Lower lobe of right lung (tissue), 2 donors: Measurements from ENCODE around the gene OCA2. TPM values are rescaled to one million over a fixed set of nuclear protein-coding genes. Genes with fewer than 3 reads are reported as not detected.

Experiments used
- ATAC-seq, 2 donors: fragments of 200-7000 bp; cut with Tn5 transposase; one replicate each; pipeline ENCODE4 v1.9.1; 2020 to 2022; ENCODE audit warnings: mild to moderate bottlenecking in 2 of 2, moderate library complexity in 2 of 2
- DNase-seq: peaks from one replicate; pipeline ENCODE4 v3.0.0-alpha.2; 2020
- H3K27ac ChIP-seq: fragments of 200-600 bp; one replicate; pipeline ENCODE4 v1.8.0; 2022
- H3K27me3 ChIP-seq: fragments of 200-600 bp; one replicate; pipeline ENCODE4 v1.8.0; 2022; ENCODE audit warnings: low read depth
- H3K36me3 ChIP-seq: fragments of 200-600 bp; one replicate; pipeline ENCODE4 v1.8.0; 2022; ENCODE audit warnings: mild to moderate bottlenecking
- H3K4me1 ChIP-seq: fragments of 200-600 bp; one replicate; pipeline ENCODE4 v1.8.0; 2022
- H3K4me3 ChIP-seq: fragments of 200-600 bp; one replicate; pipeline ENCODE4 v1.8.0; 2022; ENCODE audit warnings: mild to moderate bottlenecking
- H3K9me3 ChIP-seq: fragments of 200-600 bp; one replicate; pipeline ENCODE4 v1.8.0; 2022
- CTCF ChIP-seq: fragments of 200-600 bp; IDR thresholded peaks from one replicate; pipeline ENCODE4 v1.8.0; 2022; ENCODE audit warnings: antibody characterized with exemption, mild to moderate bottlenecking
- intact Hi-C: fragments of 100-400 bp; cut with DNase I; formaldehyde crosslinking; loops from one replicate; pipeline ENCODE4 v1.11.0; 2022
- total RNA-seq: library from RNA; stranded (reverse); fragmentation: NEBNext Ultra II Directional; extraction: Animal tissue kit (Norgen Biotek cat#: 25700); gene quantifications from one replicate; pipeline ENCODE4 v1.2.1, GENCODE V29; 2021
- donor health status: DM: no; HTN: yes; CAD: no; lungs with severe emphysema.

Gene OCA2
- total RNA-seq, 1 donor from 2014 or later: 1.2 TPM

GRCh38 chr15:27899583-27900285, 199.4 kb downstream of the OCA2 start:
- DNase-seq (no peak), ATAC-seq (no peak)
- Histone ChIP-seq H3K4me1 (no peaks in the 10 kb centered on the region), H3K27ac (no peak overlapping the region), H3K27me3 (no peaks in the 10 kb centered on the region), H3K9me3 (no peaks in the 10 kb centered on the region), H3K4me3 (no peak overlapping the region), H3K36me3 (no peaks in the 10 kb centered on the region)
- intact Hi-C loops: no loop called here
- TF ChIP-seq CTCF: no peak

GRCh38 chr15:27897481-27897880, 201.6 kb downstream of the OCA2 start:
- H3K27ac ChIP-seq: no peak overlapping the region
- TF ChIP-seq CTCF: no peak
- intact Hi-C loops: no loop called here
- H3K9me3 ChIP-seq: peaks cover 11% of the 10 kb centered on the region
- H3K36me3 ChIP-seq: no peaks in the 10 kb centered on the region
- ATAC-seq (no peak), DNase-seq (no peak)
- no peaks in the 10 kb centered on the region for H3K4me1 ChIP-seq
- no peak overlapping the region for H3K4me3 ChIP-seq
- H3K27me3 ChIP-seq: no peaks in the 10 kb centered on the region

- peaks cover 21% of the 10 kb centered on the region for H3K9me3 ChIP-seq
- no peak overlapping the region for H3K27ac ChIP-seq
- intact Hi-C loops: no loop called here
- H3K27me3 ChIP-seq: no peaks in the 10 kb centered on the region
- H3K4me3 ChIP-seq: no peak overlapping the region
- ATAC-seq (no peak), DNase-seq (no peak)
- H3K36me3 ChIP-seq: no peaks in the 10 kb centered on the region
- no peak for TF ChIP-seq CTCF
- no peaks in the 10 kb centered on the region for H3K4me1 ChIP-seq
Observed at GRCh38 chr15:27894645-27895044, 204.5 kb downstream of the OCA2 start.

- ATAC-seq: no peak
- H3K4me1 ChIP-seq: no peaks in the 10 kb centered on the region
- peaks cover 21% of the 10 kb centered on the region for H3K9me3 ChIP-seq
- no peaks in the 10 kb centered on the region for H3K27me3 ChIP-seq
- DNase-seq: no peak
- H3K4me3 ChIP-seq: no peak overlapping the region
- H3K36me3 ChIP-seq: no peaks in the 10 kb centered on the region
- intact Hi-C loops: no loop called here
- TF ChIP-seq CTCF: no peak
- H3K27ac ChIP-seq: no peak overlapping the region
Observed at GRCh38 chr15:27889258-27889657, 209.9 kb downstream of the OCA2 start.

- ATAC-seq (no peak), DNase-seq (no peak)
- H3K4me1 ChIP-seq: no peaks in the 10 kb centered on the region
- intact Hi-C loops: no loop called here
- H3K27me3 ChIP-seq: no peaks in the 10 kb centered on the region
- peaks cover 4% of the 10 kb centered on the region for H3K9me3 ChIP-seq
- no peaks in the 10 kb centered on the region for H3K36me3 ChIP-seq
- no peak for TF ChIP-seq CTCF
- H3K4me3 ChIP-seq: no peak overlapping the region
- H3K27ac ChIP-seq: no peak overlapping the region
Observed at GRCh38 chr15:27885201-27885600, 213.9 kb downstream of the OCA2 start.
